Measurements from ENCODE around the gene MAST3. TPM values are rescaled to one million over a fixed set of nuclear protein-coding genes. Genes with fewer than 3 reads are reported as not detected.

The MAST3 gene
- total RNA-seq, 1 experiment from 2014 or later: 14.2 TPM

GRCh38 chr19:18070181-18070580 is 27.4 kb upstream of the MAST3 start (continued):
- no peak for TF ChIP-seq CBX3 (IDR thresholded peaks at IDR 0.05; ENCODE audit: low read depth)
- TF ChIP-seq SP1 (IDR thresholded peaks at IDR 0.05; ENCODE audit: low read depth): no peak

DNA sequence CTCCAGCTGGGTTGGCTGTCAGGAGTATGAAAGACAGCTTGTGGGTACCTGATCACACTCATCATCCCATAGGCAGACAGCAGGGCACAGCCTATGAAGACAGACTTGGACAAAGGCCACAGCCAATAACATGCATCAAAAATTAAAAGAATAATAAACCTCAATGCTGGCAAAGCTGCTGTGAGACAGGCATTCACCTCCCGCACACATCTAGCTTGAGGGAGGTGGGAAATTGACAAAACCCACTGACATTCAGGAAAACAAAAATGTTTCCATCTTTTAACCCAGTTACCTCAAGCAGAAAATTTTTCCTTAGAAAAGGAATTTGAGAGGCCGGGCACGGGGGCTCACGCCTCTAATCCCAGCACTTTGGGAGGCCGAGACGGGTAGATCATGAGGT is 25.2 kb upstream of the MAST3 start:
- H3K79me2 ChIP-seq (ENCODE audit: insufficient read depth, low read length): no peaks in the 10 kb centered on the region
- RAD21 ChIA-PET (ENCODE audit: low non-redundant PET in 1 of 2, low total read pairs in 2 of 2, uncharacterized antibody in 2 of 2, unreplicated experiment in 2 of 2): no interaction called here
- POLR2A ChIA-PET: no interaction called here

More for the DNA sequence above, 25.2 kb upstream of the MAST3 start:
- CTCF ChIA-PET: interaction anchor here (0.6 kb wide), 1 partner anchor 222 kb away, joined by 4 read pairs; no protein-coding TSS in a partner anchor
- Histone ChIP-seq H3K4me1 (ENCODE audit: control insufficient read depth in 1 of 2, insufficient read depth in 2 of 2, low read length in 2 of 2) (peaks cover 0 to 5% of the 10 kb centered on the region in 2 experiments; a peak in 1 of 4 replicates), H3K36me3 (ENCODE audit: control insufficient read depth in 1 of 2, insufficient read depth in 2 of 2, low read length in 2 of 2) (no peaks in the 10 kb centered on the region), H3K27ac (ENCODE audit: low read depth, low read length) (no peak overlapping the region), H3K27me3 (ENCODE audit: insufficient read depth, low read length) (no peaks in the 10 kb centered on the region), H3K9me3 (ENCODE audit: control insufficient read depth in 1 of 2, insufficient read depth in 1 of 2, low read depth in 1 of 2, low read length in 2 of 2) (no peaks in the 10 kb centered on the region), H4K20me1 (ENCODE audit: insufficient read depth) (no peaks in the 10 kb centered on the region), H2AFZ (ENCODE audit: low read depth, low read length, poor library complexity, severe bottlenecking) (no peak overlapping the region), H3K9ac (ENCODE audit: low read length) (no peak overlapping the region), H3K4me3 (replicated peaks in 1 of 2; ENCODE audit: low read depth in 1 of 2, low read length in 2 of 2) (no peak overlapping the region), H3K9me2 (ENCODE audit: insufficient read depth) (no peaks in the 10 kb centered on the region), H3K4me2 (ENCODE audit: low read length) (no peak overlapping the region)
- BruUV-seq (replicated peaks): no TSS peak
- TF ChIP-seq, protein P1, sequence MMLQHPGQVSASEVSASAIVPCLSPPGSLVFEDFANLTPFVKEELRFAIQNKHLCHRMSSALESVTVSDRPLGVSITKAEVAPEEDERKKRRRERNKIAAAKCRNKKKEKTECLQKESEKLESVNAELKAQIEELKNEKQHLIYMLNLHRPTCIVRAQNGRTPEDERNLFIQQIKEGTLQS (IDR thresholded peaks at IDR 0.05): no peak
- TF ChIP-seq RAD21 (IDR thresholded peaks at IDR 0.05; ENCODE audit: low read depth): no peak
- no peak for TF ChIP-seq EGR1 (IDR thresholded peaks at IDR 0.05; ENCODE audit: low read depth)
- TF ChIP-seq, protein P2, sequence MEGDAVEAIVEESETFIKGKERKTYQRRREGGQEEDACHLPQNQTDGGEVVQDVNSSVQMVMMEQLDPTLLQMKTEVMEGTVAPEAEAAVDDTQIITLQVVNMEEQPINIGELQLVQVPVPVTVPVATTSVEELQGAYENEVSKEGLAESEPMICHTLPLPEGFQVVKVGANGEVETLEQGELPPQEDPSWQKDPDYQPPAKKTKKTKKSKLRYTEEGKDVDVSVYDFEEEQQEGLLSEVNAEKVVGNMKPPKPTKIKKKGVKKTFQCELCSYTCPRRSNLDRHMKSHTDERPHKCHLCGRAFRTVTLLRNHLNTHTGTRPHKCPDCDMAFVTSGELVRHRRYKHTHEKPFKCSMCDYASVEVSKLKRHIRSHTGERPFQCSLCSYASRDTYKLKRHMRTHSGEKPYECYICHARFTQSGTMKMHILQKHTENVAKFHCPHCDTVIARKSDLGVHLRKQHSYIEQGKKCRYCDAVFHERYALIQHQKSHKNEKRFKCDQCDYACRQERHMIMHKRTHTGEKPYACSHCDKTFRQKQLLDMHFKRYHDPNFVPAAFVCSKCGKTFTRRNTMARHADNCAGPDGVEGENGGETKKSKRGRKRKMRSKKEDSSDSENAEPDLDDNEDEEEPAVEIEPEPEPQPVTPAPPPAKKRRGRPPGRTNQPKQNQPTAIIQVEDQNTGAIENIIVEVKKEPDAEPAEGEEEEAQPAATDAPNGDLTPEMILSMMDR (IDR thresholded peaks at IDR 0.05 in 2 of 3, conservative IDR thresholded peaks at IDR 0.05 in 1 of 3; ENCODE audit: borderline replicate concordance in 1 of 3, insufficient read depth in 1 of 3, low read depth in 2 of 3, low read length in 2 of 3): no peak
- no peak for TF ChIP-seq EZH2phosphoT487 (IDR thresholded peaks at IDR 0.05; ENCODE audit: borderline replicate concordance)
- no peak for TF ChIP-seq YY1 (IDR thresholded peaks at IDR 0.05; ENCODE audit: extremely low read depth, insufficient replicate concordance, low read depth, low read length)
- no peak for TF ChIP-seq POLR2A (IDR thresholded peaks at IDR 0.05; ENCODE audit: borderline replicate concordance, extremely low read depth, insufficient read depth, insufficient read length)
- no peak for TF ChIP-seq ZBTB33 (IDR thresholded peaks at IDR 0.05; ENCODE audit: extremely low read depth, insufficient replicate concordance, low read length)
- TF ChIP-seq, protein P3, sequence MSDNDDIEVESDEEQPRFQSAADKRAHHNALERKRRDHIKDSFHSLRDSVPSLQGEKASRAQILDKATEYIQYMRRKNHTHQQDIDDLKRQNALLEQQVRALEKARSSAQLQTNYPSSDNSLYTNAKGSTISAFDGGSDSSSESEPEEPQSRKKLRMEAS (IDR thresholded peaks at IDR 0.05): no peak
- TF ChIP-seq ELF1 (IDR thresholded peaks at IDR 0.05; ENCODE audit: borderline replicate concordance, low read depth): no peak
- no peak for TF ChIP-seq CBX3 (IDR thresholded peaks at IDR 0.05; ENCODE audit: low read depth)
- no peak for TF ChIP-seq CEBPB (IDR thresholded peaks at IDR 0.05; ENCODE audit: low read depth)
- TF ChIP-seq SRF (IDR thresholded peaks at IDR 0.05; ENCODE audit: low read depth): no peak
- TF ChIP-seq EZH2 (IDR thresholded peaks at IDR 0.05): no peak
- TF ChIP-seq POLR2AphosphoS5 (IDR thresholded peaks at IDR 0.05; ENCODE audit: low read depth, low read length): no peak
- TF ChIP-seq FOSL1 (IDR thresholded peaks at IDR 0.05; ENCODE audit: low read depth): no peak
- no peak for TF ChIP-seq SIN3A (IDR thresholded peaks at IDR 0.05; ENCODE audit: low read depth)
- no peak for TF ChIP-seq ZNF274 (IDR thresholded peaks at IDR 0.05; ENCODE audit: low read depth, low read length)
- no peak for TF ChIP-seq JUND (IDR thresholded peaks at IDR 0.05)
- no peak for TF ChIP-seq SP1 (IDR thresholded peaks at IDR 0.05; ENCODE audit: low read depth)
- no peak for DNase-seq (ENCODE audit: low read depth, low spot score)
- intact Hi-C loops (cut with micrococcal nuclease): no loop called here
- no peak for ATAC-seq

Measured in HCT116 (cell line).